Measurements from ENCODE around the gene FHAD1.

Gene FHAD1

GRCh38 chr1:15444468-15445389 is 197.7 kb downstream of the FHAD1 start:
- DNase-seq = no peak

GRCh38 chr1:15445390-15446122 is 198.5 kb downstream of the FHAD1 start:
- no peak for DNase-seq

GRCh38 chr1:15446212-15446611 is 199.2 kb downstream of the FHAD1 start:
- DNase-seq = no peak

Measured in suppressor macrophage treated with lipopolysaccharide for 4 hours (primary cell).